ENCODE measurements around the gene TMEM81.

- TF ChIP-seq, protein P1, sequence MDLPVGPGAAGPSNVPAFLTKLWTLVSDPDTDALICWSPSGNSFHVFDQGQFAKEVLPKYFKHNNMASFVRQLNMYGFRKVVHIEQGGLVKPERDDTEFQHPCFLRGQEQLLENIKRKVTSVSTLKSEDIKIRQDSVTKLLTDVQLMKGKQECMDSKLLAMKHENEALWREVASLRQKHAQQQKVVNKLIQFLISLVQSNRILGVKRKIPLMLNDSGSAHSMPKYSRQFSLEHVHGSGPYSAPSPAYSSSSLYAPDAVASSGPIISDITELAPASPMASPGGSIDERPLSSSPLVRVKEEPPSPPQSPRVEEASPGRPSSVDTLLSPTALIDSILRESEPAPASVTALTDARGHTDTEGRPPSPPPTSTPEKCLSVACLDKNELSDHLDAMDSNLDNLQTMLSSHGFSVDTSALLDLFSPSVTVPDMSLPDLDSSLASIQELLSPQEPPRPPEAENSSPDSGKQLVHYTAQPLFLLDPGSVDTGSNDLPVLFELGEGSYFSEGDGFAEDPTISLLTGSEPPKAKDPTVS (IDR thresholded peaks at IDR 0.05; ENCODE audit: low read depth, low read length): no peak
- TF ChIP-seq, protein P2, sequence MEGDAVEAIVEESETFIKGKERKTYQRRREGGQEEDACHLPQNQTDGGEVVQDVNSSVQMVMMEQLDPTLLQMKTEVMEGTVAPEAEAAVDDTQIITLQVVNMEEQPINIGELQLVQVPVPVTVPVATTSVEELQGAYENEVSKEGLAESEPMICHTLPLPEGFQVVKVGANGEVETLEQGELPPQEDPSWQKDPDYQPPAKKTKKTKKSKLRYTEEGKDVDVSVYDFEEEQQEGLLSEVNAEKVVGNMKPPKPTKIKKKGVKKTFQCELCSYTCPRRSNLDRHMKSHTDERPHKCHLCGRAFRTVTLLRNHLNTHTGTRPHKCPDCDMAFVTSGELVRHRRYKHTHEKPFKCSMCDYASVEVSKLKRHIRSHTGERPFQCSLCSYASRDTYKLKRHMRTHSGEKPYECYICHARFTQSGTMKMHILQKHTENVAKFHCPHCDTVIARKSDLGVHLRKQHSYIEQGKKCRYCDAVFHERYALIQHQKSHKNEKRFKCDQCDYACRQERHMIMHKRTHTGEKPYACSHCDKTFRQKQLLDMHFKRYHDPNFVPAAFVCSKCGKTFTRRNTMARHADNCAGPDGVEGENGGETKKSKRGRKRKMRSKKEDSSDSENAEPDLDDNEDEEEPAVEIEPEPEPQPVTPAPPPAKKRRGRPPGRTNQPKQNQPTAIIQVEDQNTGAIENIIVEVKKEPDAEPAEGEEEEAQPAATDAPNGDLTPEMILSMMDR (IDR thresholded peaks at IDR 0.05 in 2 of 3, conservative IDR thresholded peaks at IDR 0.05 in 1 of 3; ENCODE audit: control insufficient read depth in 2 of 3, extremely low read depth in 1 of 3, insufficient read depth in 1 of 3, low read depth in 3 of 3, low read length in 3 of 3): no peak
Measured at GRCh38 chr1:205124726-205125125, 40.5 kb upstream of the TMEM81 start.

All from GM12878 (cell line).